Right lobe of liver (tissue), 4 donors: ENCODE data around the gene PIAS1.

ENCODE experiments used
- CTCF ChIP-seq, 4 donors: fragments of 200-600 bp in 3 of 4; fragments of 450-650 bp in 1 of 4; IDR thresholded peaks; one replicate each; pipeline versions ENCODE4 v1.5.1 to v1.8.0; 2016 to 2022; ENCODE audit warnings: antibody characterized with exemption in 4 of 4, mild to moderate bottlenecking in 2 of 4
- POLR2A ChIP-seq: fragments of 450-650 bp; IDR thresholded peaks from one replicate; pipeline ENCODE4 v1.6.1; 2017; ENCODE audit warnings: antibody characterized with exemption, mild to moderate bottlenecking
- donor health status: DM: no; HTN: no; CAD: no.
- donor health status: DM: no; HTN: no; CAD: no.
- donor health status: DM: no; HTN: yes; CAD: no.

- TF ChIP-seq CTCF (IDR thresholded peaks at IDR 0.05) (no peak), POLR2A (no peak)
Measured at GRCh38 chr15:68047826-68048225, 6.3 kb upstream of the PIAS1 start.
